LHCN-M2 (cell line): ENCODE data around the gene STK32C. TPM values are rescaled to one million over a fixed set of nuclear protein-coding genes. Genes with fewer than 3 reads are reported as not detected.

Source experiments
- DNase-seq: peaks from one replicate; pipeline ENCODE4 v3.0.0-alpha.2; 2012; ENCODE audit warnings: low read depth
- total RNA-seq: library from RNA; depleted of rRNA; stranded (reverse); fragments of >200 nt; gene quantifications from 2 replicates; pipeline ENCODE4 v1.2.3, GENCODE V29; 2014

Gene STK32C
- total RNA-seq, 1 experiment from 2014 or later: 12.6 TPM

- no peak for DNase-seq
Measured at GRCh38 chr10:132282667-132283603, 24.8 kb downstream of the STK32C start.

GRCh38 chr10:132281915-132282666 lies 25.7 kb downstream of the STK32C start:
- DNase-seq: peak; percentile 35

GRCh38 chr10:132280646-132281074 lies 27.1 kb downstream of the STK32C start:
- DNase-seq: no peak

GRCh38 chr10:132279873-132280645 lies 27.7 kb downstream of the STK32C start:
- DNase-seq: no peak

- DNase-seq: no peak
Measured at GRCh38 chr10:132277311-132277741, 30.4 kb downstream of the STK32C start.

GRCh38 chr10:132276706-132277105 lies 31.0 kb downstream of the STK32C start:
- DNase-seq: no peak

- DNase-seq: no peak
Measured at GRCh38 chr10:132276179-132276675, 31.5 kb downstream of the STK32C start.

GRCh38 chr10:132275426-132276178 lies 32.1 kb downstream of the STK32C start:
- DNase-seq: no peak

- DNase-seq: no peak
Measured at GRCh38 chr10:132274986-132275385, 32.8 kb downstream of the STK32C start.

GRCh38 chr10:132274581-132274980 lies 33.2 kb downstream of the STK32C start:
- DNase-seq: no peak

GRCh38 chr10:132273966-132274365 lies 33.8 kb downstream of the STK32C start:
- DNase-seq: no peak

- DNase-seq: no peak
Measured at GRCh38 chr10:132273304-132273944, 34.3 kb downstream of the STK32C start.

GRCh38 chr10:132272231-132272971 lies 35.3 kb downstream of the STK32C start:
- DNase-seq: no peak

GRCh38 chr10:132271458-132272230 lies 36.1 kb downstream of the STK32C start:
- DNase-seq: no peak

GRCh38 chr10:132270721-132271457 lies 36.9 kb downstream of the STK32C start:
- DNase-seq: no peak

- no peak for DNase-seq
Measured at GRCh38 chr10:132270256-132270655, 37.5 kb downstream of the STK32C start.

- DNase-seq: no peak
Measured at GRCh38 chr10:132269266-132270230, 38.2 kb downstream of the STK32C start.
